HEK293 (cell line): ENCODE results near the gene VEZF1.

ENCODE experiments used
- BCL6B ChIP-seq: fragments of 450-650 bp; formaldehyde crosslinking; IDR thresholded peaks from 2 replicates; pipeline ENCODE4 v1.5.1; 2017; ENCODE audit warnings: missing biosample characterization, missing genetic modification characterization
- ELK4 ChIP-seq: IDR thresholded peaks from 2 replicates; pipeline ENCODE4 v1.6.1; 2011; ENCODE audit warnings: mild to moderate bottlenecking, low read depth, low read length, borderline replicate concordance
- IKZF3 ChIP-seq: fragments of 450-650 bp; IDR thresholded peaks from 2 replicates; pipeline ENCODE4 v1.5.0; 2018; ENCODE audit warnings: missing biosample characterization, mild to moderate bottlenecking, missing genetic modification characterization, moderate library complexity
- KLF17 ChIP-seq: fragments of 450-650 bp; formaldehyde crosslinking; IDR thresholded peaks from 2 replicates; pipeline ENCODE4 v1.5.1; 2016; ENCODE audit warnings: missing biosample characterization, missing genetic modification characterization
- KLF9 ChIP-seq: fragments of 450-650 bp; formaldehyde crosslinking; IDR thresholded peaks from 2 replicates; pipeline ENCODE4 v1.5.1; 2016; ENCODE audit warnings: missing biosample characterization, missing genetic modification characterization, low read depth
- OVOL3 ChIP-seq: fragments of 450-650 bp; formaldehyde crosslinking; IDR thresholded peaks from 2 replicates; pipeline ENCODE4 v1.5.1; 2016; ENCODE audit warnings: missing biosample characterization, missing genetic modification characterization
- PATZ1 ChIP-seq: fragments of 450-650 bp; formaldehyde crosslinking; IDR thresholded peaks from 2 replicates; pipeline ENCODE4 v1.5.1; 2016; ENCODE audit warnings: missing biosample characterization, missing genetic modification characterization
- SCRT1 ChIP-seq: fragments of 450-650 bp; formaldehyde crosslinking; IDR thresholded peaks from 2 replicates; pipeline ENCODE4 v1.5.1; 2016; ENCODE audit warnings: missing biosample characterization, missing genetic modification characterization, borderline replicate concordance
- SP2 ChIP-seq: fragments of 450-650 bp; formaldehyde crosslinking; IDR thresholded peaks from 2 replicates; pipeline ENCODE4 v1.5.1; 2016; ENCODE audit warnings: missing biosample characterization, missing genetic modification characterization
- WT1 ChIP-seq: fragments of 450-650 bp; formaldehyde crosslinking; IDR thresholded peaks from 2 replicates; pipeline ENCODE4 v1.5.1; 2016; ENCODE audit warnings: missing biosample characterization, missing genetic modification characterization
- YY2 ChIP-seq: fragments of 450-650 bp; formaldehyde crosslinking; IDR thresholded peaks from 2 replicates; pipeline ENCODE4 v1.5.1; 2016; ENCODE audit warnings: missing biosample characterization, missing genetic modification characterization
- ZBTB17 ChIP-seq: fragments of 450-650 bp; formaldehyde crosslinking; IDR thresholded peaks from 2 replicates; pipeline ENCODE4 v1.5.1; 2016; ENCODE audit warnings: missing biosample characterization, missing genetic modification characterization
- ZBTB48 ChIP-seq: fragments of 450-650 bp; formaldehyde crosslinking; IDR thresholded peaks from 2 replicates; pipeline ENCODE4 v1.5.1; 2016; ENCODE audit warnings: missing biosample characterization, missing genetic modification characterization
- ZBTB8A ChIP-seq: fragments of 450-650 bp; formaldehyde crosslinking; IDR thresholded peaks from 2 replicates; pipeline ENCODE4 v1.5.1; 2016; ENCODE audit warnings: missing biosample characterization, missing genetic modification characterization
- ZFP37 ChIP-seq: fragments of 450-650 bp; formaldehyde crosslinking; IDR thresholded peaks from 2 replicates; pipeline ENCODE4 v1.5.1; 2016; ENCODE audit warnings: missing biosample characterization, missing genetic modification characterization
- ZNF157 ChIP-seq: fragments of 450-650 bp; formaldehyde crosslinking; IDR thresholded peaks from 2 replicates; pipeline ENCODE4 v1.5.1; 2016; ENCODE audit warnings: missing biosample characterization, missing genetic modification characterization
- ZNF169 ChIP-seq: fragments of 450-650 bp; formaldehyde crosslinking; IDR thresholded peaks from 2 replicates; pipeline ENCODE4 v1.5.1; 2016; ENCODE audit warnings: missing biosample characterization, missing genetic modification characterization
- ZNF223 ChIP-seq: fragments of 450-650 bp; formaldehyde crosslinking; IDR thresholded peaks from 2 replicates; pipeline ENCODE4 v1.5.1; 2016; ENCODE audit warnings: missing biosample characterization, missing genetic modification characterization
- ZNF292 ChIP-seq: fragments of 450-650 bp; formaldehyde crosslinking; IDR thresholded peaks from 2 replicates; pipeline ENCODE4 v1.5.1; 2016; ENCODE audit warnings: low read depth, missing biosample characterization, missing genetic modification characterization, borderline replicate concordance
- ZNF391 ChIP-seq: fragments of 450-650 bp; formaldehyde crosslinking; IDR thresholded peaks from 2 replicates; pipeline ENCODE4 v1.5.1; 2016; ENCODE audit warnings: low read depth, missing biosample characterization, missing genetic modification characterization, borderline replicate concordance
- ZNF394 ChIP-seq: fragments of 450-650 bp; formaldehyde crosslinking; IDR thresholded peaks from 2 replicates; pipeline ENCODE4 v1.5.1; 2016; ENCODE audit warnings: missing biosample characterization, missing genetic modification characterization, mild to moderate bottlenecking, moderate library complexity, borderline replicate concordance
- ZNF416 ChIP-seq: fragments of 450-650 bp; formaldehyde crosslinking; IDR thresholded peaks from 2 replicates; pipeline ENCODE4 v1.5.1; 2016; ENCODE audit warnings: missing biosample characterization, missing genetic modification characterization
- ZNF624 ChIP-seq: fragments of 450-650 bp; formaldehyde crosslinking; IDR thresholded peaks from 2 replicates; pipeline ENCODE4 v1.5.1; 2017; ENCODE audit warnings: missing biosample characterization, missing genetic modification characterization
- ZNF626 ChIP-seq: fragments of 450-650 bp; sonication (Bioruptor Pico); formaldehyde crosslinking; IDR thresholded peaks from 2 replicates; pipeline ENCODE4 v1.5.1; 2018; ENCODE audit warnings: missing biosample characterization, missing genetic modification characterization, inconsistent platforms
- ZNF639 ChIP-seq: fragments of 450-650 bp; formaldehyde crosslinking; IDR thresholded peaks from 2 replicates; pipeline ENCODE4 v1.5.1; 2016; ENCODE audit warnings: missing biosample characterization, missing genetic modification characterization
- ZNF664 ChIP-seq: fragments of 450-650 bp; formaldehyde crosslinking; IDR thresholded peaks from 2 replicates; pipeline ENCODE4 v1.5.1; 2016; ENCODE audit warnings: missing biosample characterization, missing genetic modification characterization
- ZNF792 ChIP-seq: fragments of 450-650 bp; formaldehyde crosslinking; IDR thresholded peaks from 2 replicates; pipeline ENCODE4 v1.5.1; 2016; ENCODE audit warnings: missing biosample characterization, missing genetic modification characterization
- ZNF843 ChIP-seq: fragments of 450-650 bp; formaldehyde crosslinking; IDR thresholded peaks from 2 replicates; pipeline ENCODE4 v1.5.1; 2016; ENCODE audit warnings: missing biosample characterization, missing genetic modification characterization
- ZSCAN30 ChIP-seq: fragments of 450-650 bp; IDR thresholded peaks from 2 replicates; pipeline ENCODE4 v1.5.1; 2018; ENCODE audit warnings: missing biosample characterization, mild to moderate bottlenecking, missing genetic modification characterization, moderate library complexity

VEZF1 gene

GRCh38 chr17:57988301-57989250, 522 bp upstream of the VEZF1 start (continued):
- TF ChIP-seq SCRT1 (tag by site-specific recombination) = no peak
- no peak for TF ChIP-seq ZNF292 (tag by site-specific recombination)
- TF ChIP-seq YY2 (tag by site-specific recombination) = peak; percentile 53; the same call in 1 of the 2 replicates
- TF ChIP-seq ZNF416 (tag by site-specific recombination) = no peak
- TF ChIP-seq ZNF223 (tag by site-specific recombination) = no peak
- peak; percentile 59 for TF ChIP-seq SP2 (tag by site-specific recombination)
- TF ChIP-seq ZNF639 (tag by site-specific recombination) = 0 out of 2 replicates have a peak, but pooled peaks have one; percentile 44
- TF ChIP-seq ZSCAN30 (tag by site-specific recombination) = 0 out of 2 replicates have a peak, but pooled peaks have one; percentile 24
- TF ChIP-seq ELK4 = no peak
- TF ChIP-seq KLF17 (tag by site-specific recombination) = peak; percentile 65
- TF ChIP-seq ZBTB8A (tag by site-specific recombination) = peak; percentile 18; the same call in 1 of the 2 replicates
- peak; percentile 61; the same call in 1 of the 2 replicates for TF ChIP-seq ZNF391
- 0 out of 2 replicates have a peak, but pooled peaks have one; percentile 6 for TF ChIP-seq IKZF3
- peak; percentile 88; the same call in 1 of the 2 replicates for TF ChIP-seq ZBTB17
- TF ChIP-seq ZNF624 (tag by site-specific recombination) = no peak
- TF ChIP-seq KLF9 (tag by site-specific recombination) = peak; percentile 54; the same call in 1 of the 2 replicates
- peak; percentile 24; the same call in 1 of the 2 replicates for TF ChIP-seq ZNF394 (tag by site-specific recombination)
- no peak for TF ChIP-seq ZNF157 (tag by site-specific recombination)
- no peak for TF ChIP-seq ZNF626 (tag by site-specific recombination)
- 0 out of 2 replicates have a peak, but pooled peaks have one; percentile 81 for TF ChIP-seq ZFP37 (tag by site-specific recombination)
- TF ChIP-seq WT1 = peak; percentile 86
- TF ChIP-seq ZNF169 (tag by site-specific recombination) = no peak
- 0 out of 2 replicates have a peak, but pooled peaks have one; percentile 50 for TF ChIP-seq ZNF792 (tag by site-specific recombination)
- peak; percentile 69; the same call in 1 of the 2 replicates for TF ChIP-seq OVOL3 (tag by site-specific recombination)
- TF ChIP-seq ZBTB48 (tag by site-specific recombination) = no peak
- no peak; the same call in none of the 2 replicates for TF ChIP-seq PATZ1 (tag by site-specific recombination)
- TF ChIP-seq ZNF843 (tag by site-specific recombination) = no peak
- no peak for TF ChIP-seq BCL6B (tag by site-specific recombination)
- no peak for TF ChIP-seq ZNF664 (tag by site-specific recombination)
